Measurements from ENCODE around the gene HIVEP1.

The HIVEP1 gene

GRCh38 chr6:12200015-12200564, 188.0 kb downstream of the HIVEP1 start:
- no peak for DNase-seq

DNA sequence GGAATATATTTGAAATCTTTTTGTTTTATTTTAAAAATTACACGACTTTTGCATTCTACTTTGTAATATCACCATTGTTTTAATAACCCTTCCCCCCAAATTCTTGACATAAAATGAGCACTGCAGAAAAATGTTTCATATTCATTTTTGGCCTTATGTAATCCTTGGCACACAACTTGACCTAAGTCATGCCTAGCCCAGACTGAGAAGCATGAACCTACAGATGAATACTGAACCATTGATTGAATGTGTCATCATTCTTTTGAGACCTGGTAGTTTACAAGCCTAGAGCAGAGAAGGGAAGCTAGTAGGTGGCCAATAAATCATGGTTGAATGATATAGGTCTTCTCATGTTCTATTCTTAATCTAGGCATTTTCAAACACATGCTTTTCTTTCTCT, 188.6 kb downstream of the HIVEP1 start:
- no peak for DNase-seq

- no peak for DNase-seq
Observed at GRCh38 chr6:12203001-12203400, 190.9 kb downstream of the HIVEP1 start.

DNA sequence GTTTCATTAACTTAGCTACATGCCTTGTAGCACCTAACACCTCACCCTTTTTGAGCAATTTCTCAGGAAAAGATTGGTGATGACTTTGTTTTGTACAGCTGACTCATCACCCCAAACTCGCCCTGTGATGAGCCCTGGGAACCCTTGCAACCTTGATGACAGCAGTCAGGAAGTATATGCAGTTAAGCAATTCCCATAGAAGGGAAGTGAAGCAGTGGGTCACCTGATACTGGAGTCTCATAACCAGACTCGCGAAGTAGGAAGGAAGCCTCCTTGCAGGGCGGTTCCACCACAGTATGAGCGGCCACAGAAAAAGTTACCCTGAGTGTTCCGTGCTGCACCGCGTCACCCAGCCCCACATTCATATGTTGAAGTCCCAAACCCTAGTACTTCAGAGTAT, 196.1 kb downstream of the HIVEP1 start:
- DNase-seq, result no peak

DNA sequence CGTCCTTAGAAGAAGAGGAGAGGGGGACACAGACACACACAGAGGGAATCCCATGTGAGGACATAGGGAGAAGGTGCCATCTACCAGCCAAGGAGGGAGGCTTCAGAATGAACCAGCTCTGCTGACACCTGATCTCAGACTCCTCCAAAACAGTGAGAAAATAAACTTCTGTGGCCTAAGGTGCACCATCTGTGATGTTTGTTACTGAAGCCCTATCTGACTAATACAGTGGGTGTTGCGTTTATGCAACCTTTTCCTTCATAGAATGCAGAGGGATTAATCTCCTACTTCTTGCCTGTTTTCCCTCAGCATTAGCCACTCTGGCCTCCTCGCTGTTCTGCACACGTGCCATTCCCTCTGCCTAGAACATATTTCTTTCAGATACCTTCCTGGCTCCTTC, 196.6 kb downstream of the HIVEP1 start:
- DNase-seq, result no peak

Measured in activated CD4-positive, CD25-positive, alpha-beta regulatory T cell treated with anti-CD3 and anti-CD28 coated beads, Interleukin-2, amount 50 U/mL, for 72 hours (primary cell).